Left cardiac atrium (tissue), 4 donors: ENCODE results near the gene PCBD2. TPM values are rescaled to one million over a fixed set of nuclear protein-coding genes. Genes with fewer than 3 reads are reported as not detected.
"Not testable (repeated sequence)": the region's sequence is repeated elsewhere in the genome, so short reads cannot be mapped to it uniquely, and the experiment has no call there.

Experiments used
- ATAC-seq, 2 donors: fragments of 200-7000 bp; cut with Tn5 transposase; one replicate each; pipeline ENCODE4 v1.9.1; 2020; ENCODE audit warnings: mild to moderate bottlenecking in 2 of 2, moderate library complexity in 2 of 2
- DNase-seq: peaks from one replicate; pipeline ENCODE4 v3.0.0-alpha.2; 2020
- intact Hi-C, 2 donors: fragments of 100-400 bp; cut with DNase I; formaldehyde crosslinking; loops; one replicate each; pipeline versions ENCODE4 v1.14.1 to v1.15.1; 2022 to 2023
- total RNA-seq, 2 donors: library from RNA; stranded (reverse); fragmentation: NEBNext Ultra II Directional; extraction: Animal tissue kit (Norgen Biotek cat#: 25700); gene quantifications; one replicate each; pipeline ENCODE4 v1.2.1, GENCODE V29; 2021
- donor health status: DM: no; HTN: yes; CAD: no.
- donor health status: DM: no; HTN: yes; CAD: no; lungs with severe emphysema.
- donor health status: DM: yes; HTN: yes; CAD: no.
- donor health status: Dilated cardiomyopathy.

The PCBD2 gene
- total RNA-seq, 2 donors from 2014 or later, result 17.3 to 18.8 TPM

GRCh38 chr5:134992148-134992547 is 87.2 kb downstream of the PCBD2 start:
- no peak for ATAC-seq
- no peak for DNase-seq
- intact Hi-C loops, result no loop called here

- ATAC-seq, result no peak
- intact Hi-C loops, result no loop called here
- DNase-seq, result no peak
Observed at GRCh38 chr5:134993161-134993560, 88.2 kb downstream of the PCBD2 start.

- DNase-seq (no peak), ATAC-seq (no peak)
- intact Hi-C loops, result no loop called here
Observed at GRCh38 chr5:134994560-134995156, 89.7 kb downstream of the PCBD2 start.

DNA sequence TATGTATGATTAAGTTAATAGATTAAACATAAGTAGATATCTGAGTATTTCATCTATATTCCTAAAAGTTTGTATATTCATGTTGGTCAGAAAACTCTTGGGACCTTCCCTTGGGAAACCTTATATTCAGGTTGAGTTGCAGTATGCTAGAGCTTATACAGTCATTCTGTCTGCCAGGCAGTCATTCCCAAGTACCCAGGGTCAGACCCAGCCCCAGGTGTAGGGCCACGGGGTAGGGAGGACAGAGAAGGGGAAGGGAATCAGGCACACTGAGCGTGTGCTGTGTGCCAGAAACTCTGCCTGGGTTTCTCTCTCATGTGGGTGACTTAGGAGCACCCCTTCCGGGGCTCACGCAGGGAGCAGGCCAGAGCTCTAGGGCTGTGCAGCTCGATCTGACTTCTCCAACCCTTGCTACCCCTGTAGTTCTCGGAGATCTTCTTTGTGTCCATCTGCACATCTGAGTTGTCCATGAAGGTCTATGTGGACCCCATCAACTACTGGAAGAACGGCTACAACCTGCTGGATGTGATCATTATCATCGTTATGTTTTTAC is 91.0 kb downstream of the PCBD2 start:
- DNase-seq (no peak), ATAC-seq (no peak)
- intact Hi-C loops, result no loop called here

- intact Hi-C loops, result no loop called here
- DNase-seq (no peak), ATAC-seq (no peak)
Observed at GRCh38 chr5:134997015-134997414, 92.1 kb downstream of the PCBD2 start.

DNA sequence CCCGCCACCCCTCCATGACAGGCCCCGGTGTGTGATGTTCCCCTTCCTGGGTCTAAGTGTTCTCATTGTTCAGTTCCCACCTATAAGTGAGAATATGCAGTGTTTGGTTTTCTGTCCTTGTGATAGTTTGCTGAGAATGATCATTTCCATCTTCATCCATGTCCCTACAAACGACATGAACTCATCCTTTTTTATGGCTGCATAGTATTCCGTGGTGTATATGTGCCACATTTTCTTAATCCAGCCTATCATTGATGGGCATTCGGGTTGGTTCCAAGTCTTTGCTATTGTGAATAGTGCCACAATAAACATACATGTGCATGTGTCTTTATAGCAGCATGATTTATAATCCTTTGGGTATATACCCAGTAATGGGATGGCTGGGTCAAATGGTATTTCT is 93.1 kb downstream of the PCBD2 start:
- intact Hi-C loops, ATAC-seq, DNase-seq: not testable (repeated sequence)

DNA sequence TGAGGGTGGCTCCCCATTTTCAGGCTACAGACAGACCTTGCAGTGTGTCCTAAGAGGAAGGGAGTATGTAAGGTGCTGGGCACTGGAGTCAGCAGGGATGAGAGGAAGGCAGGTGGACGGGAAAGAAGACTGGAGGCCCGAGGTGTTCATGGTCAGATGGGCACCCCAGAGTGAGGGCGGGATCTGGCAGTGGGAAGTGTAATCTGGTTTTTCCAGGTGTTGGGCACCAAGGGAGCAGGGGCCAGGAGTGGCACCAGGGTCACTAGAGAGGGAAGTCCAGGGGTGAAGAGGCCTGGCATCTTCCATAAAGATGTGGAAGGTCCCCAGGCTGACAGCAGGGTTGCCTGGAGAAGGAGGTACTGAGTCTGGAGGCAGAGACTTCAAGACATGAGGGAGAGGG is 99.4 kb downstream of the PCBD2 start:
- no peak for ATAC-seq
- intact Hi-C loops, result no loop called here
- DNase-seq, result no peak

DNA sequence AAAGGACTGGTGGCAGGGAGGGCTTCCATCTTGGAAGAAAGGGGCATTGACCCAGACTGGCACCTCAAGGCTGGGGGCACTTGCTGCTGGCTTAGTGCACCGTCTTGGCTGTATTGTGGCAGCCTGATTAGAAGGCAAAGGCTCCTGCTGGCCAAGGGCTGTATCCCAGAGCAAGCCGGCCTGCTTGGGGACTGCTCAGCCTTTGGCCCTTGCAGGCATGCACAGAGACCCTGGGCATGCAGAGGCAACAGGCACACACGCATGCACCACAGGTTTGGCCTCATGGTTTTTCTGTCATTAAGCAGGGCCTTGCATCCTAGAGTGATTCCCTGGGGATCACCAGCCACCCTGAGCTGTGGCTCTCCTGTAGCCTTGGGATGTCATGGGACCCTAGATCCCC is 100.1 kb downstream of the PCBD2 start:
- no peak for DNase-seq

GRCh38 chr5:135007305-135007704 is 102.4 kb downstream of the PCBD2 start:
- intact Hi-C loops, result no loop called here
- DNase-seq (no peak), ATAC-seq (no peak)

More for the DNA sequence above, 100.1 kb downstream of the PCBD2 start:
- no peak for ATAC-seq
- intact Hi-C loops, result no loop called here

DNA sequence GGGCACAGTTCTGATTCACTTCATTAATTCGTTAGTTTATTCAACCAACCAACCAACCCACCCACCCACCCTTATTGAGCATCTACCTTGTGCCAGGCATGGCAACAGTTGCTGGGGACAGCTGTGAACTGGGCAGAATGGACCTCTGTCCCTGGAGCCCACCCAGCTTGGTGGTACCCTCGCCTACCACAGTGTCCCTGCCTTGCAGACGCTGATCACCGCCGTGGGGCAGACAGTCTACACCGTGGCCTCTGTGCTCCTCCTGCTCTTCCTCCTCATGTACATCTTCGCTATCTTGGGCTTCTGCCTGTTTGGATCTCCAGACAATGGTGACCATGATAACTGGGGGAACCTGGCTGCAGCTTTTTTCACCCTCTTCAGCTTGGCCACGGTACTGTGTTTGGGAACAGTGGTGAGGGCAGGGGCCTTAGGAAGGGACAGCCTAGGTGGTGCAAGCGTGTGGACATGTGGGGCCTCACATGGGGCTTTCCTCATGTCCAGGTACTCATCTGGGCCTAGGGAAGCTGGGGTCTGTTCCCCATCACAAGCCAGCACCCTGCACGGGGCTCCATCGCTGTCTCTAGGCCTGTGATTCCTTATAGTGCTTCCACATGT is 102.9 kb downstream of the PCBD2 start:
- DNase-seq (no peak), ATAC-seq (no peak)
- intact Hi-C loops, result no loop called here

DNA sequence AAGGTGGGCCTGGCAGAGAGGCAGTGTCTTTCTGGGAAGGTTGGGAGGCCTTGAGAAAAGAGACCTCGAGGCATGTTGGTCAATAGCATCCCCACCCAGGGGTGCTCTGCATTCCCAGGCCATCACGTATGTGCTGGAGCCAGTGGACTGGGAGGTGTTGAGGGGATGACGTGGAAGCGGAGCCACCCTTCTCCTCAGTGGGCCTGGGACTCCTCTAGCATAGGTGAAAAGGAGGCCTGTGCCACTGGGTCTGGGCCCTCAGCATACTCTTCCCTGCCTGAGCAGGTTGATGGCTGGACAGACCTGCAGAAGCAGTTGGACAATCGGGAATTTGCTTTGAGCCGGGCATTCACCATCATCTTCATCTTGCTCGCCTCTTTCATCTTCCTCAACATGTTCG is 103.6 kb downstream of the PCBD2 start:
- ATAC-seq (no peak), DNase-seq (no peak)
- intact Hi-C loops, result no loop called here

GRCh38 chr5:135008981-135009735 is 104.2 kb downstream of the PCBD2 start:
- ATAC-seq (no peak), DNase-seq (no peak)
- intact Hi-C loops, result no loop called here

DNA sequence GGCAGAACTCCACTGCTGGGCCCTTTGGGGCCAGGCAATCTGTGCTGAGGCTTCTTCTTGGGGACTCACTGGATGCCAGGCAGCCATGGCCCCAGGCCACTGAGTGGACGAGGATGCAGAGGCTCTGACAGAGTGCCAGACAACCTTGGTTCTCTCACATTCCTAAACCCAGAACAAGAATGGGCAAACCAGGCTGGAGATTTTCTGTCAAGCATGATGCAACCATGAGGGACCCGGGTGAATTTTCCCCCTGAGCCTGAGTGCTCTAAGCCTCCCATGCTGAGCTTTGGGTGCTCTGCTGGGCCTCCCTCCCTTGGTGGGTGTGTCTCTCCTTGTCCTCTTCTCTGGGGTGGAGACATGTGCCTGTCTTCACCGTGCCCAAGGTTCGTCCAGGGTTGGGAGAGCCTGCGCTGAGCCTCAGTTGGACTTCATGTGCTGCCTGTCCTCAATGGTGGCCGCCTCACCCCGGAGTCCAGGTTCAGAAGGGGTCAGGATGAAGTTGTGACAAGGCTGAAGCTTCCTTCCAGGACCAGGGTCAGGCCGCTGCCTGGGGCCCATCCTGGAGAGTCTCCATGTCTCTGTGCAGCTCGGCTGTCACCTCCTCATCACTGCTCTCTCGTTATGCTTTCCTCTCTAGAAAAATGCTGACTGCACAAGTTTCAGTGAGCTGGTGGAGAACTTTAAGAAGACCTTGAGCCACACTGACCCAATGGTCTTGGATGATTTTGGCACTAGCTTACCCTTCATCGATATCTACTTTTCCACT is 105.0 kb downstream of the PCBD2 start:
- ATAC-seq, result no peak

DNA sequence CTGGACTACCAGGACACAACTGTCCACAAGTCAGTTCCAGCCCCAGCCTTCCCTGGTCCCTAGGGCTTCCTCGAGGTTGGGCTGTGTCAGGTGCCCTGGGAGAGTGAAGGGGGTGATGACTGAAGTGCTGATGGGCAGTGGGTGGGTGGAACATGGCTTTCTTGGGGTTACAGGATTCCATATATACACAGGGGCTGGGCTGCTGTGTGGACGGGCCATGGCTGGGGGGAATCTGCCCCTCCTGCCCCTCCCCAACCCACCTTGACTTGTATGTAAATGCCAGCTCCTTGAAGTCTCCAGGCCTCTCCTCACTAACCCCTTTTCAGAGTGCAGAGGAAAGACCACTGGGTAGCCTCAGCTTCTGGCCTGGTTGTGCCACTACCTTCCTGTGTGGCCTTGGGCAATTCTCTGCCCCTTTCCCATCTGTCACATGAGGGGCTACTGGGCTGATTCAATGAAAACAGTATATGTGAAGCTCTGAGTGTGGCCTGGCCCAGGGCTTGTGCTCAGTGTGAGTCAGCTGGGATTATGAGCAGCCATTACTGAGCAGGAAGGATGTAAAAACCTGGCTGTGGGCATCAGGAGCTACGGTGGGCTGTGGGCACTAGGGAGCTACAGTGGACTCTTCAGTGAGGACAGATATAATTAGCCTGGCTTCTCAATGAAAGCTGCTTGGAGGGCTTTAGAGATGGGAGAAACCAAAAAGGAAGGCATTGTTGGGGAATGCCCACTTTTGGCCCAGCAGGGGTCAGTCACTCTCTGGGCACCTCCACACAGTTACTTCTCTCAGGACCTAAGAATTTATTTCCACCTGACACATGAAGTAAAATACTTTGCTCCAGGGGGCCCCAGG is 105.8 kb downstream of the PCBD2 start:
- no peak for DNase-seq
- intact Hi-C loops, result no loop called here
- ATAC-seq, result no peak

More for the DNA sequence above, 105.0 kb downstream of the PCBD2 start:
- DNase-seq, result no peak
- intact Hi-C loops, result no loop called here

DNA sequence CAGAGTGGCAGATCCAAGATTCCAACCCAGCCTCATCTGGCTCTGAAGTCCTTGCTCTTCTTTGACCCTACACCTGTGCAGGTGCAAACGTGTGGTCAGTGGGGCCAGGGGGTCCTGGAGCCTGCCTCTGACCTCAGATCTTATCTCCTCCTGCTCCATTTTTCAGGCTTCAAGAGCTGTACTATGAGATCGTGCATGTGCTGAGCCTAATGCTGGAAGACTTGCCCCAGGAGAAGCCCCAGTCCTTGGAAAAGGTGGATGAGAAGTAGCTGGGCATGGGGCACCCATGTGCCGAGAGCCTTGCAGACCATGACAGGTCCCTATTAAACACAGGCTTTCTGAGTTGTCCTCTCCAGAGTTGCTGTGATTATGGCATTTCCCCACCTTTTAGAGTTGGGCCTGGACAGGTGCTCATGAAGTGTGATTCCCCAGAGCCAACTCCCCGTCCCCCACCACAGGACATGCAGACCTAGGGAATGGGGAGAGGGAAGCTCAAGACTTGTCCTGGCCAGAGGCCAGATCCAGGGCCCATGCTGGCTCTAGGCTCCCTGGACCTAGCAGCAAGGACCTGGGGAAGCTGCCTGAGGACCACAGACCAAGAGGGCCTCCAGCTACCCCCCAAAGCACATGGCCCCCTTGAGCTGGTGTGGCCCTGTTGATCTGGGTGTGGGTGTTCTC is 106.6 kb downstream of the PCBD2 start:
- DNase-seq (no peak), ATAC-seq (no peak)
- intact Hi-C loops, result no loop called here

GRCh38 chr5:135012033-135012588 is 107.2 kb downstream of the PCBD2 start:
- ATAC-seq (no peak), DNase-seq (no peak)
- intact Hi-C loops, result no loop called here
